HEK293T (cell line): ENCODE results near the gene SGMS1.

Experiments used
- ELF4 ChIP-seq: fragments of 450-650 bp; IDR thresholded peaks from 2 replicates; pipeline ENCODE4 v1.6.1; 2017; ENCODE audit warnings: antibody characterized with exemption
- FOXA1 ChIP-seq: fragments of 450-650 bp; IDR thresholded peaks from 2 replicates; pipeline ENCODE4 v1.6.1; 2016; ENCODE audit warnings: mild to moderate bottlenecking
- HDGF ChIP-seq: fragments of 450-650 bp; IDR thresholded peaks from 2 replicates; pipeline ENCODE4 v1.6.1; 2017; ENCODE audit warnings: antibody characterized with exemption, borderline replicate concordance
- LEF1 ChIP-seq: fragments of 450-650 bp; IDR thresholded peaks from 2 replicates; pipeline ENCODE4 v1.6.1; 2017; ENCODE audit warnings: mild to moderate bottlenecking, borderline replicate concordance
- SP1 ChIP-seq: fragments of 450-650 bp; IDR thresholded peaks from 2 replicates; pipeline ENCODE4 v1.6.1; 2017
- SUZ12 ChIP-seq: fragments of 450-650 bp; IDR thresholded peaks from 2 replicates; pipeline ENCODE4 v1.6.1; 2016; ENCODE audit warnings: mild to moderate bottlenecking
- TARDBP ChIP-seq: fragments of 450-650 bp; IDR thresholded peaks from 2 replicates; pipeline ENCODE4 v1.6.1; 2016
- TF ChIP-seq, protein P1 (sequence below): fragments of 450-650 bp; IDR thresholded peaks from 2 replicates; pipeline ENCODE4 v1.6.1; 2016

DNA sequence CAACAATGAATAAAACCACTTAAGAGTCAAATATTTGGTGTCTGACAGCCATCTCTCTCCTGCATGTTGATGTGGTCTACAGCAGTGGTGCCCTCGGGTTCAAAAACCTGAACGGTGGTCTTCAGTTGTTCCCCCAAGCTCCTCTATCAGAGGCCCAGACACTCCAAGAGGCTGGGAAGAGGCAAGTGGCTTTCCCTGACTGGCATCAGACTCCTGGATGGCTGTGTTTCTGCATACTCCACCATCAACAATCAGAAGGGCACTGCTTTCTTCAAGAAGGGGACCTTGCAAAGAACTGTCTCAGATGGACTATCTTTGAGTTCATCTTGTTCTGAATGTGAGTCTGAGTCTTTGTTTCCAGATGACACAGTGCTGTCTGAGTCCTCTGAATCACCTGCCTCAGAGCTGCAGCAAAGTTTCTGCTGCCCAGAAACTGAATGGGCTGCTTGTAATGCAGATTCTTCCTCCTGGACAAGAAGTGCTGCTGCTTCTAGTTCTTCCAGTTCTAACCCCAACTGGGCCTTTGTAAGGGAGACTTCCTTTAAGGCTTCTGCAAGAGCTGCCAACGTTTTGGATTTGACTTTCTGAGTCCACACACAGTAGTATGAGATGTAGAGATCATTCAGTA, 5.9 kb upstream of the SGMS1 start:
- TF ChIP-seq TARDBP, result no peak
- TF ChIP-seq, protein P1, sequence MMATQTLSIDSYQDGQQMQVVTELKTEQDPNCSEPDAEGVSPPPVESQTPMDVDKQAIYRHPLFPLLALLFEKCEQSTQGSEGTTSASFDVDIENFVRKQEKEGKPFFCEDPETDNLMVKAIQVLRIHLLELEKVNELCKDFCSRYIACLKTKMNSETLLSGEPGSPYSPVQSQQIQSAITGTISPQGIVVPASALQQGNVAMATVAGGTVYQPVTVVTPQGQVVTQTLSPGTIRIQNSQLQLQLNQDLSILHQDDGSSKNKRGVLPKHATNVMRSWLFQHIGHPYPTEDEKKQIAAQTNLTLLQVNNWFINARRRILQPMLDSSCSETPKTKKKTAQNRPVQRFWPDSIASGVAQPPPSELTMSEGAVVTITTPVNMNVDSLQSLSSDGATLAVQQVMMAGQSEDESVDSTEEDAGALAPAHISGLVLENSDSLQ, result no peak
- TF ChIP-seq FOXA1, result no peak
- TF ChIP-seq SUZ12, result no peak
- no peak for TF ChIP-seq SP1
- TF ChIP-seq HDGF, result no peak
- no peak for TF ChIP-seq ELF4
- no peak for TF ChIP-seq LEF1
